HG02642 (cell line): ENCODE measurements around the gene DRAXIN.

Source experiments
- ATAC-seq: cut with Tn5 transposase; IDR thresholded peaks from one replicate; pipeline ENCODE4 v1.9.1; 2021; ENCODE audit warnings: mild to moderate bottlenecking; ENCODE audit not compliant: unreplicated experiment, poor library complexity

DRAXIN gene

DNA sequence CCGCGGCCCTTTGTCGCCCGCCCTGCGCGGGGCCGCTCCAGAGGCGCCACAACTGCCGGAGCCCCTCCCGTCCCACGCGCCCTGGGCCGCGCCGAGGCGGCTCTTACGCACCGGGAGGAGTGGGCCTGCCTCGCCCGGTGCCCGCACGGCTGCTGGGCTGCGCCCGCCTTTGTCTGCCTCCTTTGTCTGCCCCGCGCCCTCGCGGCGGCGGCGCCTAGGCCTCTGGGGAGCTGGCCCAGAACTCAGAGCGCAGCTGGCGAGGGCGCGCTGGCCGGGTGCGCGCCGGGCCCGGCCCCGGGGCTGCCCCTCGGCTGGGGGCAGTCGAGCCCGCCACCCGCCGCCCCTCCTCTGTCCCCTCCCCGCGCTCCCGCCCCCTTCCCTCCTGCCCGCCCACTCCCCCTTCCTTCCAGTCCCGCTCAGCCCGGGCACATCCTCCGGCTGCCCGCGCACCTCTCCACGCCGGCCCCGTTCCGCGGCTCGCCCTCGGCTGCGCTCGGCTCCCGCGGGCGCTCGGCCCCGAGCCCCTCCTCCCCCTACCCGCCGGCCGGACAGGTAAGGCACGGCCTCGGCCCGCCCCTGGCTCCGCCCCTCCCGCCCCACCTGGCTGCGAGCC, at the start of gene DRAXIN:
DRAXIN (plus strand) TSS at position 409 of the 613 bp plus-strand sequence. CDS start 14,549 bp downstream, outside the sequence.
- no peak for ATAC-seq

- no peak for ATAC-seq
These were observed 49.7 kb upstream of the DRAXIN start for GRCh38 chr1:11641776-11642305.

DNA sequence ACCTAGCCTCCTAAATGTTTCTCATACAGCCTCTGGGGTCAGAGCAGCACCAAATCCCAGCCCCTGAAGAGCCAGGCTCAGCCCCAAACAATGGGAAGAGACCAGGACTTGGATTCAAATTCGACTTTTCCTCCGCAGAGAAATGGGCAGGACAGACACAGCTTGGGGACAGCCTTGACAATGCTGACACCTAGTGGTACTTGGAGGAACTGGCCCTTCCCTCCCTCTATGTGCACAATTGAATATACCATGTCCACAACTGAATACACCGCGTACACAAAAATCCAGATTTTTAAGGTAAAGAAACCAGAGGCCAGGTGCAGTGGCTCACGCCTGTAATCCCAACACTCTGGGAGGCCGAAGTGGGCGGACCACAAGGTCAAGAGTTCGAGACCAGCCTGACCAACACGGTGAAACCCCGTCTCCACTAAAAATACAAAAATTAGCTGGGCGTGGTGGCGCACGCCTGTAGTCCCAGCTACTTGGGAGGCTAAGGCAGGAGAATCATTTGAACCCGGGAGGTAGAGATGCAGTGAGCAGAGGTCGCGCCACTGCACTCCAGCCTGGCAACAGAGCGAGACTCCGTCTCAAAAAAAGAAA, 49.0 kb upstream of the DRAXIN start:
- peak; percentile 57 for ATAC-seq

DNA sequence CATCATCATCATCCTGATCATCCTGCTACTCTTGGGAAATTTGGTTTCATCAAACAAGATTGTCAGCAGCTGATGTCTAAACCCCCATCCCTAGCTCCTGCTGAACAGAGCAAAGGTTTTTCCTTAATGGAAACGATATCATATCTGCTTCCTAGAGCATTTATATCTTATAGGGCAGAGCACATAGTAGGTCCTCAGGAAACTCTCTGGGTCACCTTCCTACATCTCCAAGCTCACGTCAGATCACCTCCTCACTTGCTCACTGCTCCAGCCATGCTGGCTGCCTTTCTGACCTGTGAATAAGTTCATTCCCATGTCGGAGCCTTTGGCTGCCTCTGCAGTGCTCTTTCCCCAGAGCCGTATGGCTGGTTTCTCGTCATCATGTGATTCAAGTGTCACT, 47.7 kb upstream of the DRAXIN start:
- ATAC-seq = no peak

- ATAC-seq = no peak
These were observed 46.2 kb upstream of the DRAXIN start for GRCh38 chr1:11645270-11645669.

GRCh38 chr1:11645670-11646265, 45.7 kb upstream of the DRAXIN start:
- ATAC-seq = no peak

- no peak for ATAC-seq
These were observed 45.2 kb upstream of the DRAXIN start for GRCh38 chr1:11646317-11646716.

GRCh38 chr1:11647333-11647732, 44.2 kb upstream of the DRAXIN start:
- ATAC-seq = no peak

DNA sequence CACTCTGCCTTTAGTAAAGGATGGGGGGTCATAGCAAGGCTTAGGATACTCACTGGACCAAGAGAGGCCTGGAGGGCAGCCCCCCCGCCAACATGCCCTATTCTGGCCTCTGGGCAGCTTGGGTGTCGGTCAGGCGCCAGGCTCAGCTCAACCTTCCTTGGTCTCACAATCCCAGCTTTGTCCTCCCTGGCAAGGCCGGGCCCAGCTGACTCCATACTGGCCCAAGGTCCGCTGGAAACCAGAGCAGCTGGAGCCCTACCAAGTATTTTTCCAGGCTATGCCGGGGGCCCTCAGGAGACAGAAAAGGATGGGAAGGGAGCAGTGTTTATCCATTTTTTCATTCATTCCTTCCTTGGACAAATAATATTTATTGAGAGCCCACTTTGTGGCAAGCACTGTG, 43.5 kb upstream of the DRAXIN start:
- ATAC-seq = no peak

GRCh38 chr1:11648732-11649158, 42.8 kb upstream of the DRAXIN start:
- ATAC-seq = no peak

- ATAC-seq = no peak
These were observed 42.3 kb upstream of the DRAXIN start for GRCh38 chr1:11649237-11649623.

- ATAC-seq = no peak
These were observed 41.7 kb upstream of the DRAXIN start for GRCh38 chr1:11649624-11650330.

DNA sequence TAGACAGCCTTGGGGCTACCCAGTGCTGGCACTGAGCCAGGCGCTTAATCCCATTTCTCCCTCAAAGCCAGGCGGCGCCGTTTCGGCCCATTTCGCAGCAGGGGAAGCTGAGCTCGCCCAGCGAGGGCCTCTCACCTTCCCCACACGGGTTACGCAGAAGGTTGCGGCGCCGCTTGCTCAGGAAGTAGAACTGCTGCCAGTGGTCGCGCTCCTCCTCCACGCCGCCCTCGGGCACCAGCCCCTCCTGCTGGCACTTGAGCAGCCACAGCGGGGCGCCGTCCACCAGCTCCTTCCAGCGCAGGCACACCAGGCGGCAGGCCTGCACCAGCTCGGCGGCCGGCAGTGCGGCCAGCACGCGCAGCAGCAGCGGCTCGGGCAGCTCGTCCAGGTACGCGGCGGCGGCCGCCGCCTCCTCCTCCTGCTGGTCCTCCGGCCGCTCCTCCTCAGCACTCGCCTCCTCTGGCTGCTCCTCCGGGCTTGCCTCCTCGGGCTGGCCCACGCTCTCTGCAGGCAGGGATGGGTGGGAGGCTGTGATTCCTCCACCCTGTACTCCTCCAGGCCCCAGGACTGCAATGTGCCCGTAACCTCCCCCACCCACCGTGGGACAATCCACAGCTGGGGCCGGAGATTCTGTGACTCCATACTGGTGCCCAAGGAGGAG, 41.0 kb upstream of the DRAXIN start:
- no peak for ATAC-seq

- ATAC-seq = no peak
These were observed 40.5 kb upstream of the DRAXIN start for GRCh38 chr1:11651017-11651416.

- ATAC-seq = no peak
These were observed 39.2 kb upstream of the DRAXIN start for GRCh38 chr1:11652203-11652780.

DNA sequence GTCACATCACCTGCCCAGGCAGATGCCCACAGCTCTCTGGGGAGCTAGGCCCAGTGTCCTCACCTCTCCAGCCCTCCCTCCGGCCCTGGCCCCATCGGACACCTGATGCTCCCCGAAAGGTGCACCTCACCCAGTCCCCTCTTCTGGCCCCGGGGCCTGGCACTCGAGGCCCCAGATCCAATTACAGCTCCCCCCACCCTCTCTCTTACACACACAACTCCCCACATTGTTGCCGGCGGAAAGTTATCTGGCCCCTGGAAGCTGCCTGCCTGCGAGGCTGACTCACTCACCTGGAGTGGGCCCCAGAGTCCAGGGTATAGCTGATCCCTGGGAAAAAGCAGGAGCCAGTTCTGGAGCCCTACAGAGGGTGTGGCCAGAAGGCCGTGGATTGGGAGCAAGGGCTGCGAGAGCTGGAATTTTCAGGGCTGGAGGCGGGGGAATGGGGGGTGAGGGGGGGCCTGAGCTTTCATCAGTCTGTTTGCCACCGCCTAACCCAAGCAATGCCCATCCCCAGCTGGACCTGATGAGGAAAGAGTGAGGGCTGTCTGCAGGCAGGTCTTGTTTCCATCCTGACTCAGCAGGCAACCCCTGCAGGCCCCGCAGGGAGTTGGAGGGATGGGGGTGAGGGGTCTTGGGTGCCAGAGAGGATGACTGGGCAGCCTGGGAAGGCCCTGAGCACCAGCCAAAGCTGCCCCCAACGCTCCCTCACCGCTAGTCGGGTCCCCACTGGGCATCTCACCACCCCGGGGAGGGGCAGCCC, 38.2 kb upstream of the DRAXIN start:
- ATAC-seq = no peak

DNA sequence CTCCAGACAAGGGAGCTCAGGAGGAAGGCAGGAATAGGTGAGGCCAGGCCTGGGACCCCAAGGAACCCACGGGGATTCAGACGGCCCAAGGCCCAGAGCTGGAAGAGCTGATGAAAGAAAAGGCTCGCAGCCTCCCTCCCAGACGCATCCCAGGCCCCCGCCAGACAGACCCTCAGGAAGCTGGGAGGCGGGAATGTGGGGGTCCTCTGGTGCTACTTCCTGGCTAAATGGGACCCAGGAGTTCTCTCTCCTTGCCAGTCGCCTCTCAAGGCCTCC, 37.7 kb upstream of the DRAXIN start:
- ATAC-seq = no peak

DNA sequence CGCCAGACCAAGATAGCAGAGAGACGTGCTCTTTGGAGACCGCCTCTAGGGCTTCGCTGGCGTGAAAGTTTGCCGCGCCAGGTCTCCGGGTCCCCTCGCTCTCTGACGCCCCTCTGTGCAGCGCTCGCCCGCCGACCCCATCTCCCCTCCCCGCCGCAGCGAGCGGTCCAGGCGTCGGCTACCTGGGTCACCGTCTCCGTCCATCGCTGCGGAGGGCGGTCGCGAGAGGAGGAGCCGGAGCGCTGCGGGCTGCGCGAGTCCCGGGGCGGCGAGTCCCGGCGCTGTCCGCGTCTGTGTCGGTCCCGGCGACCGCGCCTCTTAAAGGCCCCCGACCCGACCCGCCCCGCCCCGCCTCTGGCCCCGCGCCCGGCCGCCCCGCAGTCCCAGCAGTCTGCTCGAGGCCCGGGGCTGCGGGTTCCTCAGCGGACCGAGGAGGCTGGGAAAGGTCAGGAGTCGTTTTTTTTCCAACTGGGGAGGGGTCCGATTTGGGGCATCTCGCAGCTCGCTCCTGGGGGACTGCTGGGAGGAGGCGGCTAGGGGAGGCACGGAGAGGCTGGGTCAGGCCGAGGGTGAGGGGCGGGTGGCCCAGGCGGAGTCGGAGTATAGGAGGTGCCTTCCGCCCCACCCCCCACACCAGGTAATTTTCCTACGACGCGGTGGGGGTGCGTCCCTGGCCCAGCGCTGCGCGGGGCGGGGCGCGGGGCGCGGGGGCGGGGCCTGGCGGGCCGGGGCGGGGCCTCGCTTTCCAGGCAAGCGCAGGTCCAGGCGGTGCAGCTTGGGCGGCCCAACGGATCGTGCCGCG, 37.2 kb upstream of the DRAXIN start, which contains the start of the genes FBXO2 and FBXO44:
FBXO2 (minus strand) TSS at position 293 of the 802 bp plus-strand sequence; CDS start at position 204, 89 bp downstream.
FBXO44 (plus strand) TSS at position 741 of the 802 bp plus-strand sequence. CDS start 959 bp downstream, outside the sequence.
- peak; percentile 71 for ATAC-seq
